Duodenal mucosa (tissue), 2 donors: Measurements from ENCODE around the gene TXNIP.

ENCODE experiments used
- H3K27ac ChIP-seq: one replicate; pipeline ENCODE4 v1.7.0; 2013; ENCODE audit warnings: low read depth, low read length
- H3K27me3 ChIP-seq, 2 donors: one replicate each; pipeline ENCODE4 v1.7.0; 2013; ENCODE audit warnings: low read length in 2 of 2, control low read depth in 1 of 2; ENCODE audit not compliant: insufficient read depth in 2 of 2, control insufficient read depth in 1 of 2
- H3K36me3 ChIP-seq, 2 donors: one replicate each; pipeline ENCODE4 v1.7.0; 2013; ENCODE audit warnings: low read length in 2 of 2, control low read depth in 1 of 2; ENCODE audit not compliant: insufficient read depth in 2 of 2, control insufficient read depth in 1 of 2
- H3K4me1 ChIP-seq, 2 donors: one replicate each; pipeline ENCODE4 v1.7.0; 2013; ENCODE audit warnings: low read length in 2 of 2, control low read depth in 1 of 2; ENCODE audit not compliant: insufficient read depth in 2 of 2, control insufficient read depth in 1 of 2
- H3K4me3 ChIP-seq, 2 donors: one replicate each; pipeline ENCODE4 v1.7.0; 2013; ENCODE audit warnings: low read length in 2 of 2, low read depth in 1 of 2
- H3K9ac ChIP-seq, 2 donors: one replicate each; pipeline ENCODE4 v1.7.0; 2013; ENCODE audit warnings: low read length in 2 of 2, low read depth in 1 of 2
- H3K9me3 ChIP-seq, 2 donors: one replicate each; pipeline ENCODE4 v1.7.0; 2013; ENCODE audit warnings: low read length in 2 of 2, control low read depth in 1 of 2; ENCODE audit not compliant: control insufficient read depth in 1 of 2

The TXNIP gene

GRCh38 chr1:145985502-145986439, 10.6 kb downstream of the TXNIP start:
- H3K36me3 ChIP-seq: no peaks in the 10 kb centered on the region
- peaks cover 39% of the 10 kb centered on the region in 2 donors for H3K4me1 ChIP-seq
- no peaks in the 10 kb centered on the region for H3K27me3 ChIP-seq
- H3K9me3 ChIP-seq: no peaks in the 10 kb centered on the region
- H3K9ac ChIP-seq: peak overlapping the region in 1 of 2 donors; percentile 44
- peak overlapping the region; percentile 1 to 30 for H3K4me3 ChIP-seq
- peak overlapping the region; percentile 75 for H3K27ac ChIP-seq

GRCh38 chr1:145985129-145985501, 11.3 kb downstream of the TXNIP start:
- peaks cover 45% of the 10 kb centered on the region in 2 donors for H3K4me1 ChIP-seq
- H3K9ac ChIP-seq: peak overlapping the region in 1 of 2 donors; percentile 44
- H3K27me3 ChIP-seq: no peaks in the 10 kb centered on the region
- H3K27ac ChIP-seq: peak overlapping the region; percentile 66
- peak overlapping the region; percentile 1 to 30 for H3K4me3 ChIP-seq
- H3K36me3 ChIP-seq: no peaks in the 10 kb centered on the region
- H3K9me3 ChIP-seq: no peaks in the 10 kb centered on the region

GRCh38 chr1:145983960-145984830, 12.2 kb downstream of the TXNIP start:
- Histone ChIP-seq H3K9ac (peak overlapping the region in 1 of 2 donors; percentile 44), H3K36me3 (no peaks in the 10 kb centered on the region), H3K27me3 (no peaks in the 10 kb centered on the region), H3K4me3 (no peak overlapping the region), H3K4me1 (peaks cover 52 to 53% of the 10 kb centered on the region in 2 donors), H3K9me3 (no peaks in the 10 kb centered on the region), H3K27ac (no peak overlapping the region)

GRCh38 chr1:145983206-145983675, 13.1 kb downstream of the TXNIP start:
- peaks cover 59 to 62% of the 10 kb centered on the region in 2 donors for H3K4me1 ChIP-seq
- peak overlapping the region; percentile 51 for H3K27ac ChIP-seq
- no peaks in the 10 kb centered on the region for H3K27me3 ChIP-seq
- H3K36me3 ChIP-seq: no peaks in the 10 kb centered on the region
- H3K9ac ChIP-seq: no peak overlapping the region
- H3K4me3 ChIP-seq: no peak overlapping the region
- H3K9me3 ChIP-seq: no peaks in the 10 kb centered on the region

GRCh38 chr1:145982010-145982723, 14.2 kb downstream of the TXNIP start:
- H3K9ac ChIP-seq: no peak overlapping the region
- no peak overlapping the region for H3K4me3 ChIP-seq
- H3K27ac ChIP-seq: no peak overlapping the region
- H3K4me1 ChIP-seq: peaks cover 65 to 69% of the 10 kb centered on the region in 2 donors
- H3K36me3 ChIP-seq: no peaks in the 10 kb centered on the region
- H3K27me3 ChIP-seq: no peaks in the 10 kb centered on the region
- no peaks in the 10 kb centered on the region for H3K9me3 ChIP-seq

GRCh38 chr1:145980457-145980994, 15.9 kb downstream of the TXNIP start:
- no peaks in the 10 kb centered on the region for H3K9me3 ChIP-seq
- H3K27me3 ChIP-seq: no peaks in the 10 kb centered on the region
- peaks cover 57 to 63% of the 10 kb centered on the region in 2 donors for H3K4me1 ChIP-seq
- H3K36me3 ChIP-seq: no peaks in the 10 kb centered on the region
- peak overlapping the region; percentile 22 to 50 for H3K9ac ChIP-seq
- H3K27ac ChIP-seq: peak overlapping the region; percentile 46
- peak overlapping the region; percentile 15 to 34 for H3K4me3 ChIP-seq

GRCh38 chr1:145979746-145980456, 16.5 kb downstream of the TXNIP start:
- Histone ChIP-seq H3K27me3 (no peaks in the 10 kb centered on the region), H3K36me3 (no peaks in the 10 kb centered on the region), H3K4me1 (peaks cover 51 to 57% of the 10 kb centered on the region in 2 donors), H3K27ac (peak overlapping the region; percentile 89), H3K9me3 (no peaks in the 10 kb centered on the region), H3K9ac (peak overlapping the region; percentile 22 to 50), H3K4me3 (peak overlapping the region; percentile 34 to 50)

- Histone ChIP-seq H3K36me3 (no peaks in the 10 kb centered on the region), H3K9ac (peak overlapping the region; percentile 53 to 67), H3K9me3 (no peaks in the 10 kb centered on the region), H3K27ac (peak overlapping the region; percentile 89), H3K27me3 (no peaks in the 10 kb centered on the region), H3K4me3 (peak overlapping the region; percentile 48 to 50), H3K4me1 (peaks cover 47 to 50% of the 10 kb centered on the region in 2 donors)
These were observed 17.3 kb downstream of the TXNIP start for GRCh38 chr1:145978854-145979745.
